ENCODE measurements around the gene SPTBN1. TPM values are rescaled to one million over a fixed set of nuclear protein-coding genes. Genes with fewer than 3 reads are reported as not detected.

The SPTBN1 gene
- total and polyA plus RNA-seq, 2 donors (not counting 3 experiments of a cell fraction or from before 2014, with no cell fraction given) = 63.3 to 320 TPM

DNA sequence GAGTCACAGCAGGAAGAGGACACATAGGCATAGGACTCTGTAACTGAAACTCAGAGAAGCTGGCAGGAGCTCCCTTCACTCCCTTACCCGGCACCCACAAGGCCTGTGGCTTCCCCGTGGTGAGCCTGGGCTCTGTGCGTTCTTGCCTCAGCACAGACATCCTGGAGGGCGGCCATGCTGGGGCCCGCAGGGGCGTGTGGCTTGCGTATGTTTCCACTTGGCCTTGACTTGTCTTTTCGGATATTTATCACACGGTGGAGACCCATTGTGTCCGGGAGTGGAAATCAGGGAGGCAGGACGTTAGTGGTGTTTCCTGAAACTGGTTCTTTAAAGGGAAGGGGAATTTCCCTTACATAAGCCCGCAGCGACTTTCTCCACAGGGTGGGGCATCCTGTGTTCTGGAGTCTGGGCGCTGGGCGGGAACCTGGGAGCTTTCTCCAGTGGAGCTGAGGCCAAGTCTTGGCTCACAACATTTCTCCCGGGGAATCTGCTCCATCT, 217.4 kb downstream of the SPTBN1 start:
- dilution Hi-C loops (cut with MboI; ENCODE audit: extremely low pct_ligation_motif_present, low sequenced_read_pairs) = no loop called here
- Histone ChIP-seq H2AFZ (ENCODE audit: low read depth, low read length) (peak overlapping the region; percentile 27), H3K4me2 (ENCODE audit: insufficient read depth, low read length) (peak overlapping the region; percentile 53)

More for the DNA sequence above, 217.4 kb downstream of the SPTBN1 start:
- H3K9me3 ChIP-seq (replicated peaks; ENCODE audit: control insufficient read depth, insufficient read depth, low read length) = no peaks in the 10 kb centered on the region
- peaks cover 0 to 2% of the 10 kb centered on the region in 2 experiments for H3K27me3 ChIP-seq (ENCODE audit: control insufficient read depth in 2 of 2, insufficient read depth in 2 of 2, low read length in 2 of 2)
- POLR2A ChIA-PET = interaction anchor here (0.6 kb wide), 1 partner anchor 117 kb away, joined by 5 read pairs; no protein-coding TSS in a partner anchor
- BruUV-seq (replicated peaks) = no TSS peak
- H3K79me2 ChIP-seq (ENCODE audit: control insufficient read depth, insufficient read depth, low read length) = no peaks in the 10 kb centered on the region
- H3K4me3 ChIP-seq (replicated peaks in 1 of 3; ENCODE audit: insufficient read depth in 1 of 3, low read depth in 1 of 3, low read length in 3 of 3) = no peak overlapping the region
- intact Hi-C loops (cut with micrococcal nuclease) = loop anchor here (1.0 to 2.0 kb wide), 2 partner anchors 39 to 501 kb away; no protein-coding TSS in a partner anchor
- H3K36me3 ChIP-seq (ENCODE audit: control insufficient read depth in 2 of 2, extremely low read depth in 1 of 2, insufficient read depth in 2 of 2, low read length in 2 of 2) = peaks cover 10 to 12% of the 10 kb centered on the region in 2 experiments
- H4K20me1 ChIP-seq (replicated peaks; ENCODE audit: control insufficient read depth, extremely low read depth, insufficient read depth, low read length) = no peaks in the 10 kb centered on the region
- DNase-seq (ENCODE audit: low read depth, low spot score) = peak; percentile 97
- no peaks in the 10 kb centered on the region for H3K9me1 ChIP-seq (replicated peaks; ENCODE audit: control insufficient read depth, extremely low read depth, insufficient read depth, low read length)
- peaks cover 14% of the 10 kb centered on the region for H3K4me1 ChIP-seq (ENCODE audit: control insufficient read depth, extremely low read depth, insufficient read depth, low read length)
- TF ChIP-seq, protein P1, sequence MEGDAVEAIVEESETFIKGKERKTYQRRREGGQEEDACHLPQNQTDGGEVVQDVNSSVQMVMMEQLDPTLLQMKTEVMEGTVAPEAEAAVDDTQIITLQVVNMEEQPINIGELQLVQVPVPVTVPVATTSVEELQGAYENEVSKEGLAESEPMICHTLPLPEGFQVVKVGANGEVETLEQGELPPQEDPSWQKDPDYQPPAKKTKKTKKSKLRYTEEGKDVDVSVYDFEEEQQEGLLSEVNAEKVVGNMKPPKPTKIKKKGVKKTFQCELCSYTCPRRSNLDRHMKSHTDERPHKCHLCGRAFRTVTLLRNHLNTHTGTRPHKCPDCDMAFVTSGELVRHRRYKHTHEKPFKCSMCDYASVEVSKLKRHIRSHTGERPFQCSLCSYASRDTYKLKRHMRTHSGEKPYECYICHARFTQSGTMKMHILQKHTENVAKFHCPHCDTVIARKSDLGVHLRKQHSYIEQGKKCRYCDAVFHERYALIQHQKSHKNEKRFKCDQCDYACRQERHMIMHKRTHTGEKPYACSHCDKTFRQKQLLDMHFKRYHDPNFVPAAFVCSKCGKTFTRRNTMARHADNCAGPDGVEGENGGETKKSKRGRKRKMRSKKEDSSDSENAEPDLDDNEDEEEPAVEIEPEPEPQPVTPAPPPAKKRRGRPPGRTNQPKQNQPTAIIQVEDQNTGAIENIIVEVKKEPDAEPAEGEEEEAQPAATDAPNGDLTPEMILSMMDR (IDR thresholded peaks at IDR 0.05; ENCODE audit: extremely low read depth in 1 of 2, insufficient read depth in 1 of 2, low read depth in 1 of 2, low read length in 2 of 2) = no peak
- peak; percentile 22 for TF ChIP-seq MYC (IDR thresholded peaks at IDR 0.05; ENCODE audit: low read depth, low read length)
- TF ChIP-seq POLR2AphosphoS5 (IDR thresholded peaks at IDR 0.05; ENCODE audit: insufficient read depth, low read depth, low read length) = peak; percentile 70
- TF ChIP-seq EZH2 (IDR thresholded peaks at IDR 0.05; ENCODE audit: borderline replicate concordance, low read depth, low read length, severe bottlenecking) = no peak
- TF ChIP-seq GATA2 (IDR thresholded peaks at IDR 0.05; ENCODE audit: insufficient read depth, insufficient read length, low read depth, low read length) = peak; percentile 16
- peak; percentile 9 for TF ChIP-seq JUN (IDR thresholded peaks at IDR 0.05; ENCODE audit: borderline replicate concordance, insufficient read depth, insufficient read length, low read depth)
- TF ChIP-seq POLR2A (IDR thresholded peaks at IDR 0.05; ENCODE audit: low read depth, low read length) = no peak
- TF ChIP-seq, protein P2, sequence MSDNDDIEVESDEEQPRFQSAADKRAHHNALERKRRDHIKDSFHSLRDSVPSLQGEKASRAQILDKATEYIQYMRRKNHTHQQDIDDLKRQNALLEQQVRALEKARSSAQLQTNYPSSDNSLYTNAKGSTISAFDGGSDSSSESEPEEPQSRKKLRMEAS (IDR thresholded peaks at IDR 0.05; ENCODE audit: insufficient read depth, insufficient read length) = peak; percentile 15
- no peak for TF ChIP-seq FOS (IDR thresholded peaks at IDR 0.05; ENCODE audit: borderline replicate concordance, insufficient read depth, low read length)
- FAIRE-seq = peak; percentile 84
- H3K9ac ChIP-seq (replicated peaks; ENCODE audit: extremely low read depth, insufficient read depth, low read length) = peak overlapping the region; percentile 65
- H3K27ac ChIP-seq (ENCODE audit: insufficient read depth, low read depth, low read length) = peak overlapping the region; percentile 89
- CTCF ChIA-PET = interaction anchor here (1.0 to 7.0 kb wide), 7 partner anchors 8 to 567 kb away, joined by 3 to 69 read pairs (median 7); no protein-coding TSS in a partner anchor
